DMS114 treated with DMSO at 0.1 percent for 48 hours (cell line): Measurements from ENCODE around the gene SIDT2.
"Not testable (repeated sequence)": the region's sequence is repeated elsewhere in the genome, so short reads cannot be mapped to it uniquely, and the experiment has no call there.

ENCODE experiments used
- DNase-seq: peaks from one replicate; lab custom pipeline; 2025; ENCODE audit not compliant: unreplicated experiment; lab: John Stamatoyannopoulos, UW

SIDT2 gene

DNA sequence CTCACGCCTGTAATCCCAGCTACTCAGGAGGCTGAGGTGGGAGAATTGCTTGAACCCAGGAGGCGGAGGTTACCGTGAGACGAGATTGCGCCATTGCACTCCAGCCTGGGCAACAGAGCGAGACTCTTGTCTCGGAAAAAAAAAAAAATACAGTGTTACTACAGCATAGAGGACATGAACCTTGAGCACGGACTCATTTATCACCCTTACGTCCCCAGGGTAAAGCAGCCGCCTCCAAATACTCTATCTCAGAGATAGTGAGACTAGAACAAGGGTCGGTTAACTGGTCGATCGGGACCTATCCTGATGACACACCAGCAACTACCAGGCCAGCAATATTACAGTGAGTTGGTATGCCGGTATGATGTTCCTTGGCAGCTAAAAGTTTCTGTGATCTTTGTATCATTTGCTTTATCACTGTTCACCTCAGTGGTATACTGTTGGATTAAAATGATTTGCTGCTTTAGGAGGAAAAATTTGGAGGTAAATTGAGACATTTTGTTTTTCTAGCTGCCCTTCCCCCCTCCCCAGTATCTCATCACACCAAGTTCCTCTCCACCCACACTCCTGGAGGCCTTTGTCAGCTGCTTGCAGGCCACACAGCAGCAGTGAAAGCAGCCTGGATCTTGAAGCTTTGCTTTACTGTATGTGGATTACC lies 7.0 kb upstream of the SIDT2 start:
- DNase-seq: no peak

DNA sequence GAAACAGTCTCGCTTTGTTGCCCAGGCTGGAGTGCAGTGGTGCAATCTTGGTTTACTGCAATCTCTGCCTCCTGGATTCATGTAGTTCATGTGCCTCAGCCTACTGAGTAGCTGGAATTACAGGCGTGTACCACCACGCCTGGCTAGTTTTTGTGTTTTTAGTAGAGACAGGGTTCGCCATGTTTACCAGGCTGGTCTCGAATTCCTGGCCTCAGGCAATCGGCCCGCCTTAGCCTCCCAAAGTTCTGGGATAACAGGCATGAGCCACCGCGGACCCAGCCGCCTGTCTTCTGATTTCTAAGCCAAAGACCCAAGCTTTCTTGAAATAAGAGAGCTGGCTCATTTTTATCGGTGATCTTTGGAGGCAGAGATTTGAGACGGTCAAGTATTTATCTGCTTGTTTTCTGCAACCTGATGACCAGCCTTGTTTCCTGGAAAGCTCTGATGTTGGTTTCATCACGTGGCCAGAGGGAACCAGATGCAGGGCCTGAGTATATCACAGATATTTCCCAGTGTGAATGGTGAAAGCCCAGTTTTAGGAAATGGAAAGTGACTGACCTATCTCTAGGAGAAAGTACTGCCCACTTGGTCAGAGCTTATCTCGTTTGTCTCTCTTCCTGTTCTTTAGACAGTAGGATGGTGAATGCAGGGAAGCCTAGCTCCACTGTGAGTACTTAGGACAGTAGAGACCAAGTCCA lies 5.7 kb upstream of the SIDT2 start:
- no peak for DNase-seq

DNA sequence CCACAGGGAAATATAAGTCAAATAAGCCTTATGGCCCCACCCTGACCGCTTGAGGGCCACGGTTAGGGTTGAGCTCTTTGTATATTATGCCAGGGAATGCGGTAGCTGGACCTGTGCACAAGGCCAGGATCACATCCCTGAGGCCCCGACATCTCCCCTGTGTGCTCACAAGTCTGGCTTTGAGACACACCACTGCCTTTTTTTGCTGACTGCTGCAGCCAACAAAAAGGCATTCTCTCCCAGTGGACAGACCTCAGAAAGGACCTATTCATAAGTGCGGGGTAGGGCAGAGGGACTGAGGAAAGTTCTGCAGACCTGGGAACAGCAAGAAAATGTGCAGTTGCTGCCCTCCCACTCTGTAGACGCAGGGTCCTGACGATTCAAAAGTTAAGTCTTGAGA lies 3.4 kb upstream of the SIDT2 start:
- DNase-seq: no peak

DNA sequence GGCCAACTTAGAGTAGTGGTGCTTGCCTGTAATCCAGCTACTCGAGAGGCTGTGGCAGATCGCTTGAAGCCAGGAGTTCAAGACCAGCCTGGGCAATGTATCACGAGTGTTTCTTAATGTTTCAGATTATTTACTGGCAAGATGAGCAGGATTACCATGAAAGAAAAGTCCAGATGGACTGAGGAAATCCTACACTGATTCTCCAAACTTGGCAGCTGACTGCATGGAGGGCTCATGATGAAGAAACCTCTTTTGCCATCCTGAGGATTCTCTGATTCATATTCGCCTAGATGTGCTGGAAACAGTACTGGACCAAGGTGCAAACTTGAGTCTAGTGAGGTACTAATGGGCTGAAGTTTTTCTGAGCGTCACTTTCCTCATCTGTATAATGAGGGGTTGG lies 2.8 kb upstream of the SIDT2 start:
- no peak for DNase-seq

DNA sequence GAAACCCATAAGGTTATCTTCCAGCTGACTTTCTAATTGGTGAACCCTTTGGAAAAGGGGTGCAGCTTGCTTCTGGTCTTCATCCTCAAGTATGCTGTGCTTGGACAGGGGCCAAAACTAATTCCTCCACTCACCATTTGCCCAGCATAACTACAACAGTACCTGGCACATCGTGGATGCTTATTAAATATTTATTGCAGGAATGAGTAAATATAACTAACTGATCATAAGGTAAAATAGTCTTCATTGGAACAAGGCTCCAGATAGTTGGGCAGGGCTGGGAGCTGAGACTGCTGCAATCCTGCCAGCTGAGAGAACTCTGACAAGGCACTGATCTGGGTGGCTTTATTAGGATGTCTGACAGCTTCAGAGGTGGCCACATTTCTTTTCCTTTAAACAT lies 2.4 kb upstream of the SIDT2 start:
- no peak for DNase-seq

DNA sequence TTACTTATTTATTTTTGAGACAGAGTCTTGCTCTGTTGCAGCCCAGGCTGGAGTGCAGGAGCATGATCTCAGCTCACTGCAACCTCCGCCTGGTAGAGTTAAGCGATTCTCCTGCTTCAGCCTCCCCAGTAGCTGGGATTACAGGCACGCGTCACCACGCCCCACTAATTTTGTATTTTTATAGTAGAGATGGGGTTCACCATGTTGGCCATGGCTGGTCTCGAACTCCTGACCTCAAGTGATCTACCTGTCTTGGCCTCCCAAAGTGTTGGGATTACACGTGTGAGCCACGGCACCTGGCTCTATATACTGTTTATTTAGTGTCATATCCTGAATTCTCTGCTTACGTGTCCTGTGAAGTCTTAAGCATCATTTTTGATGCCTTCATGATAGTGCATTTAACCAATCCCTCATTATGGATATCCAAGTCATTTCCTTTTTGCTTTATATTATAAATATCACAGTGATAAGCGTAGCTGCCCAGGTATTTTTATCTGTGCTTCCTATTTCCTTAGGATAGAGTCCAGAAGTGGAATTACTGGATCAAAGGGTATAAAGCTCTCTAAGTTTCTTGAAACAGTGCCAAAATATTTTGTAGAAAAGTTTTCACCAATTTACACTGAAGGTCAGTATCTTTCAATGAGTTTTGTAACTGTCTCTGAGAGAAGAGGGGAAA lies 871 bp upstream of the SIDT2 start:
- no peak for DNase-seq

DNA sequence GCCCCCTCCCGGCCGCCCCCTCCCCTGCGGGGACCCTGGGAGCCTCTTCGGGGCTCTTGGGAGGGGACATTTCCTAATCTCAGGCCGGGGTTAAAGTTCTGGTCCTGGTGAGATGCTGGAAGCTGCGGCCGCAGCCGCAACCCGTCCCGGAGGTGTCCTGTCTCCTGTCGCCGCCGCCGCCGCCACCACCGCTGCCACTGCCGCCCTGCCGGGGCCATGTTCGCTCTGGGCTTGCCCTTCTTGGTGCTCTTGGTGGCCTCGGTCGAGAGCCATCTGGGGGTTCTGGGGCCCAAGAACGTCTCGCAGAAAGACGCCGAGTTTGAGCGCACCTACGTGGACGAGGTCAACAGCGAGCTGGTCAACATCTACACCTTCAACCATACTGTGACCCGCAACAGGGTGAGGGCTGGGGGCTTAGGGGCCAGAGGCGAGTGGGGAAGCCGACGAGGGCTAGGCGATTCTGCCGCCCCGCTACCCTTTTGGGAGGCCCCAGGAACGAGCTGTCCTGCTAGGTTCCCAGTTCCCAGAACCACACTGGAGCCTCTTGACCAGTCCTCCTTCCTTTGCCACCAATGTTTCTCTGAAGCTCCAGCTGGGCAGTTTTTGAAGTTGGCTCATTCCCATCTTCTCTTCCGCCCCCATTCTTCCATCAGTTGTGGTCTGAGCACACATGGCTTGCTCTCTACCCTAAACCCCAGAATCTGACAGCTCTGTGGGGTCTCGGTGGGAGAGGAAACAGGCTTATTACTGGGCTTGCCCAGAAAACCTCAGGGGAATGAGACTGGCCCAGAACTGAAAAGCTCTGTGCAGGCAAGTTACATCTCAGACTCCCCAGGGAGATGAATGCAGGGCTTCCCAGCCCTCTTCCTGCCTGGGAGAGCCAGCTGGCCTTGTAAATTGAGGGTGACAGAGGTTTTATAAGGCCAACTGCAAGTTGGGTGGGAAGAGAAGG lies 781 bp downstream of the SIDT2 start:
- no peak for DNase-seq

DNA sequence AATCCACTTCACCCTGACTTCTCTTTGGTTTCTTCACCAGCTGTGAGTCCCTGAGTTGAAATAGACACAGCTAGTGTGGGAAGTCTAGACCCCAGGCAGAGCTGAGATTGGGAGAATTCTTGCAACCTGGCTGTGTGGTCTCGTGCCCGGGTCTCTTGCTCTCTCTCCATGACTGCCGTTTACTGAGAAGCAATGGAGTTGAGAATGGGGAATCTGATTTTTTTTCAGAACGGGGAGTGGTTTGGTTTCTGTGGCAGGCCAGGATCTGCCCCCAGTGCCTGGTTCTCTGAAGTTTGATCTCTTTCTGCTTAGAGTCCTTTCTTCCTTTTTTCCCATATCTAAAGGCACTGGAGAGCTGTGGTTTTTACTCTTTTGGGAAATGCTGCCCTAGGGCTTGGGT lies 1.5 kb downstream of the SIDT2 start:
- DNase-seq: no peak

DNA sequence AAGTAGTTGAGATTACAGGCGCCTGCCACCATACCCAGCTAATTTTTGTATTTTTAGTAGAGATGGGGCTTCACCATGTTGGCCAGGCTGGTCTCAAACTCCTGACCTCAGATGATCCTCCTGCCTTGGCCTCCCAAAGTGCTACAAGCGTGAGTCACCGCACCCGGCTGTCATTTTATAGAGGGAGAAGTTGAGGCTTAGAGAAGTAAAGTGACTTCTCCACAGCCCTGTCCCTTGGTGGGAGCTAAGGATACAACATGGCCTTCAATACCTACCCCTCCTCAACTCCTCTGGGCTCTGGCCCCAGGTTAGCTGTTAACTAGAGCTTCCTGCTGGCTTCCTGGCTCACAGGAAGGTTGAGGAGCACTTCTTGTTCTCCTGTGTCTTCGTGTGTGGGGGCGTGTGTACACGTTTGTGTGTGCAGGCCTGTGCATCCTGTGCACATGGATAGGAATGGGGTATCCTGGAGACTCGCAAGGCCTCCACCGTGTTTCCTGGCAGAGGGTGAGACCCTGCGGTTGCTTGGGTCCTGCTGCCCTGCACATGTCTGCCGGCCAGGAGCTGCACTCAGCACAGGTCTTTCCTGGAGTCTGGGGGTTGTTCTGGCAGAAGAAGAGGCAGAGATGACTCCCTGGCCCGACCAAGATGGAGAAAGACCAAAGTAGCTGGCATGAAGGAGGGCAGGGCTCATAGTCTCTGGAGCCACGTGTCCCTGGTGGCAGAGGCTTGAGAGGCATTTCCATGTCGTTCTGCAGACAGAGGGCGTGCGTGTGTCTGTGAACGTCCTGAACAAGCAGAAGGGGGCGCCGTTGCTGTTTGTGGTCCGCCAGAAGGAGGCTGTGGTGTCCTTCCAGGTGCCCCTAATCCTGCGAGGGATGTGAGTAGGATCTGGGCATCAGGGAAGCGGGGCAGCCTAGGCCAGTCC lies 2.4 kb downstream of the SIDT2 start:
- peak; percentile 12 for DNase-seq

DNA sequence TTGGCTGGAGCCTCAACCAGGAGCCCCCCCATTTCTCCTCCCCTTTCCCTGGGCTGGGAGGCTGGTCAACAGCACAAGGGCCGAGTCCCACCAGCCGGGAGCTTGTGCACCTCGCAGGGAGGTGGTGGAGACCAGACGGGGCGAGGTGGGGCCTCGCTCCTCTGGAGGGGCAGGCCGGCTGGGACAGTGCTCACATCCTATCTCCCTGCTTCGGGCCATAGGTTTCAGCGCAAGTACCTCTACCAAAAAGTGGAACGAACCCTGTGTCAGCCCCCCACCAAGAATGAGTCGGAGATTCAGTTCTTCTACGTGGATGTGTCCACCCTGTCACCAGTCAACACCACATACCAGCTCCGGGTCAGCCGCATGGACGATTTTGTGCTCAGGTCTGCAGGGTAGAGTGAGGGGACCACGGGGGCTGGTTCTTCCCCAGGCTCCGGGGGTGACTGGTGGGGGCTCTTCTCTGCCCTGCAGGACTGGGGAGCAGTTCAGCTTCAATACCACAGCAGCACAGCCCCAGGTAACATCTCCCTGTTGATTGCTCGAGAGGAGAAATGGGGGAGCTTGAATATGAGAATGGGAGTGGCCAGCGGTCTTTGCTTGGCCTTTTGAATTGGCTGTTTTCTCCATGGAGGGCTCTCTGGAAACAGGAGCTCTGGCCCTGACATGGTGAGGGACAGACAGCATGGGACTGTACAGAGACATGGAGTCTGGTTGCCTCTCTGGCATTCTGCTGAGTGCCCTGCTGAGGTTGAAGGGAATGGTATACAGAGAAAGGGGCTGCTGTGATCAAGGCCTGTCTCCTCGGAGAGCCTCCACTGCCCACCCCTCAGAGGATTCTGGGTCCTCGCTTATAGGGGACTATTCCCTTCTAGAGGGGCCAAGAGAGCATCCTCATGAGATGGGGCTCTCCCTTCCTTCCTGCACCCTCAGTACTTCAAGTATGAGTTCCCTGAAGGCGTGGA lies 3.3 kb downstream of the SIDT2 start:
- DNase-seq: no peak

DNA sequence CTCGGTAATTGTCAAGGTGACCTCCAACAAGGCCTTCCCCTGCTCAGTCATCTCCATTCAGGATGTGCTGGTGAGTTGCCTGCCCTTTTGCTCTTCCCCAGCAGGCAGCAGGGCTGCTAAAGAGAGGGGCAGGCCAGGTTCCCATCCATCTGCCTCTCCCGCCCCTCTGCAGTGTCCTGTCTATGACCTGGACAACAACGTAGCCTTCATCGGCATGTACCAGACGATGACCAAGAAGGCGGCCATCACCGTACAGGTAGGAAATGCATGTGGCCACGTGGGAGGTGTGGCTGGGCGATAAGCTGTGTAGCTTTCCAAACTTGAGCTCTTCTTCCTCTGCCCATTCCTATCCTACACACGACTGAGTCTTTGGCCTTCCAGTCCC lies 4.0 kb downstream of the SIDT2 start:
- DNase-seq: no peak

DNA sequence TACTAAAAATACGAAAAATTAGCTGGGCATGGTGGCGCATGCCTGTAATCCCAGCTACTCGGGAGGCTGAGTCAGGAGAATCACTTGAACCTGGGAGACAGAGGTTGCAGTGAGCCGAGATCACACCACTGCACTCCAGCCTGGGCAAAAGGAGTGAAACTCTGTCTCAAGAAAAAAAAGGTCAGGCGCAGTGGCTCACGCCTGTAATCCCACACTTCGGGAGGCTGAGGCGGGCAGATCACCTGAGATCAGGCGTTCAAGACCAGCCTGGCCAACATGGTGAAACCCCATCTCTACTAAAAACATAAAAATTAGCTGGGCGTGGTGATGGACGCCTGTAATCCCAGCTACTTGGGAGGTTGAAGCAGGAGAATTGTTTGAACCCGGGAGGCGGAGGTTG lies 4.6 kb downstream of the SIDT2 start:
- DNase-seq: not testable (repeated sequence)

DNA sequence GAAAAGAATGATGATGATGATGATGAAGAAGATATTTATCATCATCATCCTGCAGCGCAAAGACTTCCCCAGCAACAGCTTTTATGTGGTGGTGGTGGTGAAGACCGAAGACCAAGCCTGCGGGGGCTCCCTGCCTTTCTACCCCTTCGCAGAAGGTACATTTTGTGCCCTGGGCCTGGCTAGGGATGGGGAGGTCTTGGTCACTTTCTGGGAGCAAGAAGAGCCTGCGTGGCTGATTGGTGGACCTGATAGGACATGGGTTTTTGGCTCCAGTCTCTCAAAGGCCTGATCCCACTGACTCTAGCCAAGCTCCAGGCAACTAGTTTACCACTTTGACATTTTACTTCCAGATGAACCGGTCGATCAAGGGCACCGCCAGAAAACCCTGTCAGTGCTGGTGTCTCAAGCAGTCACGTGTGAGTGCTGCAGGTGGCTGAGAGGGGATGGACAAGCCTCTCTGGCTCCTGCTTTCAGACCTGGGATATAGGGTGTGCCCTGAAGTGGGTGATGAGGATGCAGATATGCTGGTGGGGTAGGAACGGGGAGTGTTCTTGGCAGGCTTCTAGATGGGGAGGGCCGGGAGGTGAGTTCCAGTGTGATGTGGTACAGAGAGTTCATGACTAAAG lies 5.3 kb downstream of the SIDT2 start:
- no peak for DNase-seq

DNA sequence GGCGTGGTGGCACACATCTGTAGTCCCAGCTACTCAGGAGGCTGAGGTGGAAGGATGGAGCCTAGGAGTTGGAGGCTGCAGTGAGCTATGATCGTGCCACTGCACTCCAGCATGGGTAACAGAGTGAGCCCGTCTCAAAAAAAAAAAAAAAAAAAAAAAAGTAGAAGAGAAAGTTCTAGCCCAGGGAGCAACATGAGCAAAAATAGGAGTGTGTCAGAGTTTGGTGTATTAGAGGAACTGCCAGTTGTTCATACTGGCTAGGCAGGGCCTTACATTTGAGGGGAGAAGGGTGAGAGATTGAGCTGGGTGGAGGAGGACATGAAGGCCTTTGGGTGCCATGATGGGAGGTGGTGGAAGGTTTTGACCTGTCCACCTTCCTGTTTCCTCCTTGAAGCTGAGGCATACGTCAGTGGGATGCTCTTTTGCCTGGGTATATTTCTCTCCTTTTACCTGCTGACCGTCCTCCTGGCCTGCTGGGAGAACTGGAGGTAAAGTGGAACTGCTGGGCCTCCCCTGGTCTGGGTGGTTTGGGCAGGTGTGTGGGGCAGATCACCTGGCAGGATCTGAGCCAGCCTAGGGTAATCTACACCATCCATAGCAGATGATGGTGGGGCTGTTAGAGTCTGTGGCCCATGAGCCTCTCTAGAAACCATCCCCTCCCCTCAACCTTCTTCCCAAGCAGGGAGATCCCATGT lies 7.3 kb downstream of the SIDT2 start:
- no peak for DNase-seq

DNA sequence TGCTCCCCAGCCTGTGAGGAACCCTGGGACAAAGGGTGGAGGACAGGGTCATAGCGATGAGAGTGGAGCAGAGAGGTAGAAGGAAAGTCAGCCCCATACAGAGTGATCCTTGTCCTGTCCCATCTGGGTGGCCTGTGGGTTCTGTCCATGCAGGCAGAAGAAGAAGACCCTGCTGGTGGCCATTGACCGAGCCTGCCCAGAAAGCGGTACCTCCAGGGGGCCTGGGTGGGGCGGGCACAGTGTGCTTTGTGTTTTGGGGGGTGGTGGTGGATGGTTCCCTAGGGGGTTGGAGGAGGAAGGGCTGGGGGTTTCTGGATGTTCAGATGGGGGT lies 7.9 kb downstream of the SIDT2 start:
- DNase-seq: no peak

DNA sequence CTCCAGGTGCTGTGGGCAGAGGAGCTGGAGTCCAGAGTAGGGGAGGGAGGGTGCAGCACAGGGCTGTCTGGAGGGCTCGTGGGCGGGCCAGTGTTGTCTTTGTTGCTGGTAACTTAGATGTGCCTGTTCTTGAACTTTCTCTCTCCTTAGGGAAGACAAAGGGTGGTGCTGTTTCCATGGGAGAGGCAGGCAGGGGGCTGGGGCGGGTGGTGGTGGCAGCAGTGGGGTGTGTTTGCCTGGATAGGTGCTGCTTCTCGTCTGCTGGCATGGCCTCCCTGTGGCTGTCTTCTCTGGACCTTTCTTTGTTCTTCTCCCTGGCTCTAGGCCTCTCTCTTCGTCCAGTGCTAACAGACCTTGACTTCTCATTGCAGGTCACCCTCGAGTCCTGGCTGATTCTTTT lies 8.5 kb downstream of the SIDT2 start:
- DNase-seq: no peak

DNA sequence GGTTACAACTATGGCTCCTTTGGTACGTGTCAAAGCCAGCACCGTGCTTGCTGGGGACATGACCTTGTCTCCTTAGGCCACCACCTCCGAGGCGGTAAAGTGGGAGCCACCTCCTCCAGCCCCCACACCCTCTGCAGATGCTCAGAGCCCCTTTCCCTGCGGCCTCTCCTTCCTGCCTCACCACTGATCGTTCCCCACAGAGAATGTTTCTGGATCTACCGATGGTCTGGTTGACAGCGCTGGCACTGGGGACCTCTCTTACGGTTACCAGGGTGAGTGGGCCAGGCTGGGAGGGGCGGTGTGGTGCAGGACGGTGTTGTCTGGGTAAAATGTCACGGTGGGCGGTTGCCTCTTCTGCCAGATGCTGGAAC lies 8.9 kb downstream of the SIDT2 start:
- DNase-seq: no peak

DNA sequence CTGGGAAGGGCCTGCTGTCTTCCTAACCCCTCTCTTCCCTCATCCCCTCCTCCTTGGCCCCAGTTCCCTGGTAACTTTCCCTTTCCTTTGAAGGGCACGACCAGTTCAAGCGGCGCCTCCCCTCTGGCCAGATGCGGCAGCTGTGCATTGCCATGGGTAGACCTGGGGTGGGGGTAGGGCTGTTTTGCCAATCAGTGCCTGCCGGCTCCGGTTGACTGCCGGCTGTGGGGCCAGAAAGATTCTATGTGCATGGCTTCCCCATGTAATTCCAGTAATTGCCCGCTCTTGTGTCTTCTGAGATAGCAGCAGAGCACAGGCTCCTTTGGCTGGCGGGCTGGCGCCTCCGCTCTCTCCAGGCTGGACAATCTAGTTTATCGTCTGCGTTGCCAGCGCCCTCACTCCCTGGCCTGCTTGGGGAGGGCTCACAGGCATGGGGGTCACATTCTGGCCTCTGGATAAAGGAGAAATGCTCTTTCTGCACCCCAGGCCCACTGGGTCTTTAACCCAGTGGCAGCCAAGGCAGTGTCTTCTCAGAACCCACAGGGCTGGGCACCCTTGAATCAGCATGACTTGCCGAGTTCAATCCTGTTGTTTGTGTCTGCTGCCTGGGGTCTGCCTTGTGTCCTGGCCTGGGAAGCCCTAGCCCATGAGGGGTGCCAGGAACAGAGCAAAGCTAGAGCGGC lies 9.4 kb downstream of the SIDT2 start:
- no peak for DNase-seq
